Activated T-cell treated with anti-CD3 and anti-CD28 coated beads, Interleukin-2, amount 50 U/mL, for 1 hour (primary cell): ENCODE data around the gene INPP5A.
"Not testable (repeated sequence)": the region's sequence is repeated elsewhere in the genome, so short reads cannot be mapped to it uniquely, and the experiment has no call there.

Experiments
- DNase-seq: peaks from one replicate; pipeline ENCODE4 v3.0.0-alpha.2; 2020

The INPP5A gene

GRCh38 chr10:132793871-132794849, 256.6 kb downstream of the INPP5A start:
- no peak for DNase-seq

- DNase-seq, result no peak
These were observed 259.3 kb downstream of the INPP5A start for GRCh38 chr10:132796846-132797245.

GRCh38 chr10:132797986-132798385, 260.4 kb downstream of the INPP5A start:
- not testable (repeated sequence) for DNase-seq

GRCh38 chr10:132798403-132798802, 260.8 kb downstream of the INPP5A start:
- DNase-seq, result no peak

GRCh38 chr10:132798876-132799275, 261.3 kb downstream of the INPP5A start:
- DNase-seq, result no peak

GRCh38 chr10:132799865-132800264, 262.3 kb downstream of the INPP5A start:
- DNase-seq, result no peak

GRCh38 chr10:132802048-132802447, 264.5 kb downstream of the INPP5A start:
- no peak for DNase-seq

DNA sequence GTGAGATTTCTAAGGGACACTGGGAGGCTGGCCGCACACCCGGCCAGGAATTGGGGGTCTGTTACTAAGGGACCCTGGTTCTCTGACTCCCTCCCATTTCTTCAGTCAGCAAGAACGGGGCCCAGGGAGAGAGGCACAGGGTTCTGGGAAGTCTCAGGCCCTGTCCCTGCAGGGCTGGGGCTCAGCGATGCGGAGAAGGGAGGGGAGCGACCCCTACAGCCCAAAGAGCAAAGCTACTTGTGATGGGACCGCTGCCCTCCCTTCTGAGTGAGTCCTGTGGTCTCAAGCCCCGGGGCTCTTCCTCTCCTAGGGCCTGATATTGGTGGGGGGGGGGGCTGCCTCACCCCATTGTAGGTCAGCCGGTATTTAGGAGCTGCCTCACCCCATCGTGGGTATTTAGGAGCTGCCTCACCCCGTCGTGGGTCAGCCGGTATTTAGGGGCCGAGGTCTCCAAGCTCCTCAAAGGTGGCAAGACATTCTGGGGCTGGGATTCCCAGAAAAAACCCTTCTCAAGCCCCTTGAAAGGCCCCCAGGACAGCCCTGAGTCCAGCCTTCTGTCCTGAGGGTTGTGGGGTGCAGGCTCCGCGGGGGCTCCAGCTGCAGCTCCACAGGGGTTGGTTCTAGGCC, 265.2 kb downstream of the INPP5A start:
- DNase-seq, result no peak

- no peak for DNase-seq
These were observed 266.0 kb downstream of the INPP5A start for GRCh38 chr10:132803416-132804210.

DNA sequence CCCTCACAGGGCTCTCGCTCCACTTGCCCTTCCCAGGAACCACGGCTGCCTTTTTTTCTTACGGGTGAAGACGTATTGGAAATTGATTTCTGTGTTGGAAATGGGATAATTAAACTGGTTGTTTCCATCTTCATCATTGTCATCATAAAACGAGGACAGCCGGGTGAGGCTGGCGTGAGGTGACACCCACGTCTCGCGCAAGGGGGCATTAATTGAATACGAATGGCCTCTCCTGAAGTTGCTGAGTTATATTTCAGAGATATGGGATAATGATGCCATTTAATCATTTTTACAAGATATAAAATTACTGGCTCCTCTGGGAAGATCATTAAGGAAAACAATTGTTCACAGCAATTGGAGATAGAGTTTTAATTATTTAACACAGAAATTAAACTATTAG, 266.7 kb downstream of the INPP5A start:
- DNase-seq, result no peak

- no peak for DNase-seq
These were observed 267.3 kb downstream of the INPP5A start for GRCh38 chr10:132804785-132805426.

- no peak for DNase-seq
These were observed 268.0 kb downstream of the INPP5A start for GRCh38 chr10:132805599-132805998.

DNA sequence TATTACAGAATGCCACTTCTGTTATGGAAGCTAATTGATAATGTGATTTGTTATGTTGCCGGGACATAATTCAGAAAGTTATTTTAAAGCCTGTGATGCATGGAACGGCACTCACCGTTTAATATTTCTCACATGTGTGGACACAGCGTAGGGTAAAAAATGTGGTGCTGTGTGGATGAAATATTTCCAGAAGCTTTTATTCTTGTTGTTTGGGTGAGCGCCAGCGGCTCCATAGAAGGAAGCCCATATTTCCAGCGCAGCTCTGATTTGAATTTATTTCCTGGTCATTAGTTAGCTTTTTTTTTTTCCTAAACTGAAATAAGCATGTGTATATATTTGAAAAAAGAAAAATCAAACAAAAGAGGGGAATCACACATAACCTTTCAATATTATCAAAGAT, 268.5 kb downstream of the INPP5A start:
- DNase-seq, result no peak

- DNase-seq, result no peak
These were observed 269.0 kb downstream of the INPP5A start for GRCh38 chr10:132806561-132807003.

DNA sequence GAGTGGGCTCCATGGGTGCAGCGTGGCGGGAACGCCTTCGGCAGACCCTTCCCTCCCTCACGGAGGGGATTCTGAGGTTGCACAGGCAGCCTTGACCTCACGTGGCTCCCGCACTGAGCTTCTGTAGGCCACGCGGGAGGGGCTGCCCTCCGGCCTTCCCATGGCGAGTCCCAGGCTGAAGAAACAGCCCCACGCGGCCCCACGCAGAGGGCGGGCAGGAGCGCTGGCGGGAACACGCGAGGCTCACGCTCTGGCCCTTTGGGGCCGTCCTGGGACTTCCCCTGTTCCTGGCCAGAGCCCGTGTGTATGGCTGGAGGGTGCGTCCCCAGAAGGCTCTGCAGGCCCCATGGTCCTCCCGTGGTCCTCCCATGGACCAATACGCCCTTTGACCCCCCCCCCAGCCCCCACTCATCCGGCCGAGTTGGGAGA, 270.0 kb downstream of the INPP5A start:
- no peak for DNase-seq

DNA sequence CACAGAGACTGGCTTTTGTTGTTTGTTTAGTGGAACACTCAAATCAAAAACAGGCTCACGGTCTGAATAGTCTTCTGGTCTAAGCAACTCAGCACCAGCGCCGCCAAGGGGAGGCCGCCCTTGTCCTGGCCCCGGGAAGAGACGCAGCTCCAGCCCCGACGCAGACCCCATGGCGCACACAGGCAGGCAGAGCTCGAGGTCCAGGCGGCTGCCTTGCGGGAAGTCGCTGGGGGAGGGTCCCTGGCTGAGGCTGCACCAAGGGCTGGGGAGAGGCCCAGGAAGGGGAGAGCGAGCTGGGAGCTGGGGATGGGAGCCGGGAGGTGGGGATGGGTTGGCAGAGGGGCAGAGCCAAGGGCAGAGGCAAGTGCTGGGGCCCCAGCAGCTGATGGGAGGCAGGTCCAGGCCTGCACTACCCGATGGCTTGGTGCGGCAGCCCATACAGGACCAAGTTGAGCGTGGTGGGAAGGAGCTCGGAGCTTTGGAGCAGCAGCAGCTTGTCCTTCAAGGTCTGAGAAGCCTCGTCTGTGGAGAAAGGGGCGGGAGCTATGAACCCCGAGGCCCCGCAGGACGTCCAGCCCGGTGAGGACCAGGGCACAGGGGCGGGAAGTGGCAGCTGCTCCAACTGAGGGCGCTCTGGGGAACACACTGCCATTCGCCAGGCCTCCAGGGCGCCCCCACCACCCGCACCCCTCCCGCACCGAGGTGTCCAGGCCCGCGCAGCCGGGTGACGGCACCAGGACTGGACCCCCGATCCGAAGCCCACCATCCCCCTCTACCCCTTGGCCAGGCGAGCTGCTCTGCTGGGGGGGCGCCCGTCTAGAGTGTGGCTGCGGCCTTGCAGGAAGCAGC, 271.0 kb downstream of the INPP5A start:
- no peak for DNase-seq

DNA sequence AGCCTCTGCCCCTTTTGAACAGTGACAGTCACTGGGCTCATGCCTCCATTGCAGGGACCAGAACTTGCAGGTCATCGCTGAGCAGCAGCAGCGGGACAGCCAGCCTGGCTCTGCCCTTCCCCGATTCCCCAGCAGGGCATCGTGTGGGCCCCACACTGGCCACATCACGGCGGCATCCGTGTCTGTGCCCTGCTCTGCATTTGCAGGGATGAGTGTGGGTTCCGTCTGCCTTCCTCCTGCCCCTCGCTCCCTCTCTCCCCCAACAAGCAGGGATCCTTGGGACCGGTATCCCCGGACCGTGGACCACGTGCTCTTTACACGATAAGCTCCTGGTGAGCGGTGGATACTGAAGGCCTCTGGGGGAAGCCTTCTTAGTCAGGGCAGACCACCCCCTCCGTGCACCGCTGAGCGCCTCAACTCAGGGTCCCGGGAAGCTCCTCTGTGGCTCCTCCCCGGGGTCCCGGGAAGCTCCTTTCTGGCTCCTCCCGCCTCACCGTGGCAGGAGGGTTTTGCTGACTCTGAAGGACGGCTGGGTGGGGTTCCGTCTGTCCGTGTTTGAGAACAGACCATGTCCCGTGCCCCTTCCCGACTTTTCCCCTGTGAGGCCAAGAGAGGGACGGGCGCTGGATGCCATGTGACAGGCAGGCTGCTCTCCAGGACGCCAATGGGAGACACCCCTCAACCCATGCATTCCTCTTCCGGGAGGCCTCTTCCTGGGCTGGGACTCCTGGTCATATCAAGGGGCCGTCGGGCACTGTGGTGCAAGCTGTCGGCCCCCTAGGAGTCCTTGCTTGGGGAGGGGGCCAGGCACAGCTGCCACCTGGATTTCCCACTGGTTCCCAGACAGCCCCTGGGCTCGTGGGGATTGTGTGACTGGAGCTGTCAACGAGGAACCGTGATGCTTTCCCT, 271.9 kb downstream of the INPP5A start:
- DNase-seq, result no peak

- no peak for DNase-seq
These were observed 272.7 kb downstream of the INPP5A start for GRCh38 chr10:132810141-132810806.

GRCh38 chr10:132810807-132811700, 273.5 kb downstream of the INPP5A start:
- DNase-seq, result no peak
